Small intestine (tissue), 7 donors: ENCODE measurements around the gene SLC16A8. TPM values are rescaled to one million over a fixed set of nuclear protein-coding genes. Genes with fewer than 3 reads are reported as not detected.
"Not testable (repeated sequence)": the region's sequence is repeated elsewhere in the genome, so short reads cannot be mapped to it uniquely, and the experiment has no call there.

ENCODE experiments used
- DNase-seq, 2 donors: peaks; one replicate each; pipeline versions ENCODE4 v3.0.0 to v3.0.0-alpha.2; 2013
- FAIRE-seq: peaks from 2 replicates; lab custom pipeline; 2012; peaks lifted over from hg19 to GRCh38; lab: Jason Lieb, UNC
- H3K27ac ChIP-seq, 3 donors: one replicate each; pipeline ENCODE4 v1.5.1; 2013; ENCODE audit warnings: low read length in 2 of 3, mild to moderate bottlenecking in 2 of 3, control low read depth in 1 of 3, inconsistent platforms in 1 of 3, low read depth in 1 of 3, moderate library complexity in 1 of 3
- H3K27me3 ChIP-seq, 3 donors: one replicate each; pipeline ENCODE4 v1.6.1; 2013; ENCODE audit warnings: low read length in 3 of 3, inconsistent platforms in 1 of 3; ENCODE audit not compliant: control insufficient read depth in 3 of 3, insufficient read depth in 3 of 3
- H3K36me3 ChIP-seq, 3 donors: one replicate each; pipeline ENCODE4 v1.6.1; 2013; ENCODE audit warnings: low read length in 3 of 3, inconsistent platforms in 1 of 3, low read depth in 1 of 3, mild to moderate bottlenecking in 1 of 3, moderate library complexity in 1 of 3; ENCODE audit not compliant: control insufficient read depth in 3 of 3, insufficient read depth in 2 of 3
- H3K4me1 ChIP-seq, 3 donors: one replicate each; pipeline ENCODE4 v1.6.1; 2013; ENCODE audit warnings: low read length in 2 of 3, inconsistent platforms in 1 of 3, low read depth in 1 of 3, mild to moderate bottlenecking in 1 of 3, moderate library complexity in 1 of 3; ENCODE audit not compliant: control insufficient read depth in 3 of 3, insufficient read depth in 2 of 3
- H3K4me3 ChIP-seq, 3 donors: one replicate each; pipeline ENCODE4 v1.5.1; 2013; ENCODE audit warnings: low read length in 3 of 3, control low read depth in 1 of 3, inconsistent platforms in 1 of 3, low read depth in 1 of 3, mild to moderate bottlenecking in 1 of 3, moderate library complexity in 1 of 3
- H3K9me3 ChIP-seq, 2 donors: one replicate each; pipeline ENCODE4 v1.6.1; 2013; ENCODE audit warnings: low read depth in 1 of 2, low read length in 1 of 2; ENCODE audit not compliant: control insufficient read depth in 2 of 2, insufficient read depth in 1 of 2
- WGBS, 3 donors: extraction: QIAGEN DNeasy Blood & Tissue Kit; methylation state at CpG; one replicate each; pipeline ENCODE4 v1.1.7; 2013; 5-methylcytosine and 5-hydroxymethylcytosine counted together
- polyA plus RNA-seq, 4 donors: library from polyadenylated mRNA; stranded (reverse) in 3 of 4; unstranded in 1 of 4; fragments of 200-250 nt in 3 of 4; fragments of 120-200 nt in 1 of 4; gene quantifications; one replicate each; pipeline versions ENCODE4 v1.2.1 to v1.2.3, GENCODE V29; 2013
- donor health status: healthy with polysubstance abuse.
- donor health status: control.
- donor health status: control.
- donor health status: Bipolar disorder and iron deficiency.
- donor health status: healthy.

Gene SLC16A8
- polyA plus RNA-seq, 4 donors = 0.37 to 1.7 TPM; not detected in 2

DNA sequence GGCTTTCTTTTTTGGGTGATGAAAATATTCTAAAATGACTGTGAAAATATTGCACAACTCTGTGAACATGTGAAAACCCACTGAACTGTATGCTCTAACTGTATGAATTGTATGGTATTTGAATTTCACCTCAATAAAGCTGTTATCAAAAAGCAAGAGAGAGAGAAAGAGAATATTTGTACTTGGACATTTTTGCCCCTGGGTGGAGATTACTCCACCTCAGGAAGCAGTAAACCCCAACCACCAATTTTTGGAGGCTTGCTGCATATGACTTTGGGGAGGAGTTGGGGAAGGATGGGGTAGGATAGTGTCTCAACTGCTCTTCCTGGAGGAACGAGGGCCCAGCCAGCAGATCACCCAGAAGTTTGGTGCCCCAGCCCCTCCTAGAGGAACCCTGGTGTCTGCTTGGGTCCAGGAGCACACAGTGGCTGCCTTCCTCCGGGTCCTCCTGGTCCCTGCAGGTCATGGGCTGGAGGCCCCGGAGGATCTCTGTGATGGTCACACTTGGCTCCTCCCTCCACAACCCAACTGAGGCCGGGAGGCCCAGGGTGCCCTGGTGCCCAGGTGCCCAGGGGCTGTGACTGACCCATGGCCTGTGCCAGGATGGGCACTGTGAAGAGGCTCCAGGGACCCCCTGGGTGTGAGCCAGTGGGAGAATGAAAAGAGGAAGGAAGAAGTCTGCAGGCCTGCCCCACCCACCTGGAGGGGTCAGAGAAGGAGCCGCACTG is 42.1 kb downstream of the SLC16A8 start:
- Histone ChIP-seq H3K36me3 (no peaks in the 10 kb centered on the region), H3K4me1 (no peaks in the 10 kb centered on the region), H3K27me3 (no peaks in the 10 kb centered on the region), H3K4me3 (no peak overlapping the region), H3K9me3 (no peaks in the 10 kb centered on the region), H3K27ac (no peak overlapping the region)
- DNase-seq = no peak
- no peak for FAIRE-seq
- WGBS, 3 donors = 65 to 78% (median 77%) methylated on average over 5 of the region's 5 CpGs

DNA sequence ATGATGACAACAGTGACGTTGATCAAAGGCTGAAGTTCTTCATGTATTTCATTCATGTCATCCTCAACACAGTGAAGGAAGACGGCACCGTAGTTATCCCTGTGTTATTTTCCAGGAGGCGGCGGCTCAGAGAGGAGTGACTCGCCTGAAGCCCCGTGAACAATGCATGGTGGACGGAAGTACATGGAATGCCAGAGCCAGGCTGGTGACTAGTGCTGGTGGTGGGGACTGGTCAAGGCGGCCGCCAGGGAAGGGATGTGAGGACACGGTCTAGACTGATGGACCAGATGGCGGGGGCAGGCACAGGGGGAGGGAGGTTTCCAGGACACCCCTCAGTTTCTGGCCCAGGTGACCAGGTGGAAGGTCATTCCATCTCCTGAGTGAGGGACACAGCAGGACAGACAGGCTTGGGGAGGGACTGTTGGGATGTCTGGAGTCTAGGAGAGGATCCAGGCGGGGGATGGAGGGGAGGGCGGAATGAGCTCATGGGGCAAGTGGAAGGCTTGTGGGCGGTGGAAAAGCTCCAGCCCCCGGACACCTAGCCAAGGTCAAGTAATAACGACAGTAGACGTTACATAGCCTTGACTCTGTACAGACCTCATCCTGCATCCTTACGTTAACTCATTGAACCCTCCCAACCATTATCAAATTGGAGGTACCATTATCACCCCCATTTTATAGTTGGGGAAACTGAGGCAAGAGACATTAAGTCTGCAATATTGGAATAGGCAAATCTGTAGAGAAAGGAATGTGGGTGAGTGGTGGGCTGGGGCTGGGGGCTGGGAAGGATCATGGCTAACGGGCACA is 42.8 kb downstream of the SLC16A8 start:
- FAIRE-seq (no peak), DNase-seq (no peak)
- Histone ChIP-seq H3K36me3 (no peaks in the 10 kb centered on the region), H3K4me1 (no peaks in the 10 kb centered on the region), H3K9me3 (no peaks in the 10 kb centered on the region), H3K27ac (no peak overlapping the region), H3K27me3 (no peaks in the 10 kb centered on the region), H3K4me3 (no peak overlapping the region)
- WGBS, 3 donors = 75 to 86% (median 85%) methylated on average over 20 of the region's 20 CpGs

DNA sequence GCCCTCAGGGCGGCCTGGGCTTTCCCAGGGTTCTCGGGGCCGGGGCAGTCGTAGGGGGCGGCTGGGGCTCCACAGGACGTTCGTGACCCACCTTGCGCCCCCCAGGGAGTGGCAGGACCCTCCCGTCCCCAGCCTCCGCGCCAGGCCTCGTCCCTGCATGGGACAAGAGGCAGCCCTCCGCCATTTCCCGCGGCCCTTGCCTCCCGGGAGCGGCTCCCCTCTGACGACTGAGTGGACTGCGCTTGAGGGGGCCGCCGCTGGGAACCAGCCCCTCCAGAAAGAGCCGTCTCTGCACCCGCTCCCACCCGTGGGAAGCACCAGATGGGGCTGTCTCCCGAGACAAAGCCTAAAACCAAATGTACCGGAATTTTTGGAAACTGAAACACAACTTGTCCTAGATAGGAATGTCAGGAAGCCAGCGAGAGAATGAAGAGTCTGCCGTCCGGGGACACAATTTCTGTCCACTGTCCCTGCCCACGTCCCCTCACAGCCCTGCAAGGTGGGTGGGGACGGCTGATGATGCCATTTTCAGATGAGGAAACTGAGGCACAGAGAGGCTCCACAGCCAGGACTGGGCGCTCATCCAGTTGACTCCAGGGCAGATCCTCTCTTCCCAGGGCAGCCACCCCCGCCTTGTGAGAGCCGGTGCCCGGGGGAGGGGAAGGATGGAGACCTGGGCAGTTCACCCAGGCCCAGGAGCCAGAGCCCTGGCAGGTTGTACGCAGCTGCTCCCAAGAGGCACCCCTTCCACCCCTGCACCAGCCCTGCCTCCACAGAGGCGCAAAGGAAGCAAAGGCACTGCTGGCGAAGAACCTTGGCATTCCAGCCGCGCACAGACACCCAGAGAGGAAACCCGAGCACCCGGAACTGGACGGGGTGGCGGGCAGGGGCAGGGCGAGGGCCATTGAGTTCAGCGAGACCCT is 44.8 kb downstream of the SLC16A8 start:
- Histone ChIP-seq H3K4me3 (no peak overlapping the region), H3K36me3 (no peaks in the 10 kb centered on the region), H3K4me1 (peaks cover 0 to 4% (median 0%) of the 10 kb centered on the region in 3 donors), H3K27me3 (no peaks in the 10 kb centered on the region), H3K27ac (peak overlapping the region in 1 of 3 donors; percentile 5), H3K9me3 (no peaks in the 10 kb centered on the region)
- DNase-seq (no peak), FAIRE-seq (no peak)
- WGBS, 3 donors = 82 to 86% (median 84%) methylated on average over 44 to 46 of the region's 46 CpGs

DNA sequence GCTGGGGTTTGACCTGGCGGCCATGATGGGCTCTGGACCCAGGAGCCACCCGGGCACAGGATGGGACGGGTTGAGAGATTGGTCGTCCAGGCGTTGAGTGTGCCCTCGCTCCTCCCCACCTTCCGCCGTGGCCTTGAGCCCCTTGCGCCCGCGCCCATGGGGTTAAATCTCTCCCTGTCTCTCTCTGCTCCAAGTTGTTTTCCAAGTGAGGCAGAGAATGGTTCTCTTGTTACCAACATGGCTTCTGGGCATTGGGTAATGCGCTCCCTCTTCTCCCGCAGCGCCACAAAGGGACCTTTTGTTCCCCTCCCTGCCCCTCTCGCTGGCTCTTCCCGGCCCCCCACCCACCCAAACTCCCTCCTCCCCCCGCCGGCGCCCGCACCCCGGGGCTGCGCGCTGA is 45.6 kb downstream of the SLC16A8 start:
- Histone ChIP-seq H3K36me3 (no peaks in the 10 kb centered on the region), H3K27me3 (no peaks in the 10 kb centered on the region), H3K27ac (no peak overlapping the region), H3K9me3 (no peaks in the 10 kb centered on the region), H3K4me1 (peaks cover 0 to 10% (median 0%) of the 10 kb centered on the region in 3 donors), H3K4me3 (no peak overlapping the region)
- DNase-seq (no peak), FAIRE-seq (no peak)
- WGBS, 3 donors = 91 to 98% (median 93%) methylated on average over 13 to 23 of the region's 23 CpGs

DNA sequence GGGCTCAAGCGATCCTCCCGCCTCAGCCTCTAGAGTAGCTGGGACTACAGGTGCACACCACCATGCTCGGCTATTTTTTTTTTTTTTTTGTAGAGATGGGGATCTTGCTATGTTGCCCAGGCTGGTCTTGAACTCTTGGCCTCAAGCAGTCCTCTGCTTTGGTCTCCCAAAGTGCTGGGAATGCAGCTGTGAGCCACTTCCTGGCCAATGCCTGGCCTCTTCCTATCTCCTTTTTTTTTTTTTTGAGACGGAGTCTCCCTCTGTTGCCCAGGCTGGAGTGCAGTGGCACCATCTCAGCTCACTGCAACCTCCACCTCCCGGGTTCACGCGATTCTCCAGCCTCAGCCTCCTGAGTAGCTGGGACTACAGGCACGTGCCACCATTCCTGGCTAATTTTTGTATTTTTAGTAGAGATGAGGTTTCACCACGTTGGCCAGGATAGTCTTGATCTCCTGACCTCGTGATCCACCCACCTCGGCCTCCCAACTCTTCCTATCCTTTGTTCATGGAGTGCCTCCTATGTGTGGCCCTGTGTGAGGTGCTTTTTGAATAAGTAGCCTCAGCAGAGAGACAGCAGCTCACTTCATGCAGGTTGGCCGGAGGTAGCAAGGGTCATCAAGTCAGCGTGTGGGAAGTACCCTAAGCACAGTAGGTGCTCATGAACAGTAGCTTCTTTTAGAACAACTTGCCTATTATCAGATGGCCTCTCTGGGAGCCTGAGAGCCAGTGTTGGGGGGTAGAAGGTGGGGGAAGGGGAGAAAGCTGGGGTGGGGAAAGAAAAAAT is 46.4 kb downstream of the SLC16A8 start:
- not testable (repeated sequence) for FAIRE-seq, H3K27ac ChIP-seq
- 81 to 87% (median 84%) methylated on average over 12 to 13 of the region's 13 CpGs for WGBS, 3 donors

DNA sequence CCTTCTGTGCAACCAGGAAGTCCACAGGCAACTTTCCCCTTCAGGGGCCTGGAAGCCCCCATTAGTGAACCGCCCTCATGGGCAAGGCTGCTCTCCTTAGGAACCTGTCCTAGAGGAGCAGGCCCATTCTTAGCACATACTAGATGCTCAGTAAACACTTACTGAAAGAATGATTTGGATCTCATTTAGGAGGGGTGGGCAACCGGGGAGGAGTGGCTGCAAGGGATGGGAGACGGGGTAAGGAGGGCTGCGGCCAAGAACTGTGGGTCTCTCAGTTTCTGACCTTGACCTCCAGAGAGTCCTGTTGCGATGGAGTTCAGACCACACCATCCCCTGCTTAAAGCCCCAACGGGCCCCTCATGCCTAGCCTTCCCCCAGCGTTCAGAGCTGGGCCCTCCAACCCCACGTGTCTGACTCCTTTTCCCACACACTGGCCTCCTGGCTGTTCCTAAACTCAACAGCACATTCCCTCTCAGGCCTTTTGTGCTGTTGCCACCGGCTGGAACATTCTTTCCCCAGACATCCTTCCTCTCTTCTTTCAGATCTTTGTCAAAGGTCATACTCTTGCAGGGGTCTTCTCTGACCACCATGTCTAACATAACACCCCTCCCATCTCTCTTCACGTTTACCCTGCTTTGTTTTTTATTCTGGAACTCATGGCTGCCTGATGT is 47.5 kb downstream of the SLC16A8 start:
- FAIRE-seq (no peak), DNase-seq (no peak)
- H3K4me3 ChIP-seq = no peak overlapping the region
- WGBS, 3 donors = 76 to 85% (median 77%) methylated on average over 9 to 10 of the region's 10 CpGs
- peaks cover 0 to 10% (median 0%) of the 10 kb centered on the region in 3 donors for H3K4me1 ChIP-seq
- no peaks in the 10 kb centered on the region for H3K9me3 ChIP-seq
- H3K27ac ChIP-seq = no peak overlapping the region
- H3K27me3 ChIP-seq = no peaks in the 10 kb centered on the region
- H3K36me3 ChIP-seq = no peaks in the 10 kb centered on the region

More for the DNA sequence above, 46.4 kb downstream of the SLC16A8 start:
- H3K27me3 ChIP-seq, H3K4me1 ChIP-seq, H3K4me3 ChIP-seq, DNase-seq, H3K9me3 ChIP-seq, H3K36me3 ChIP-seq: not testable (repeated sequence)

DNA sequence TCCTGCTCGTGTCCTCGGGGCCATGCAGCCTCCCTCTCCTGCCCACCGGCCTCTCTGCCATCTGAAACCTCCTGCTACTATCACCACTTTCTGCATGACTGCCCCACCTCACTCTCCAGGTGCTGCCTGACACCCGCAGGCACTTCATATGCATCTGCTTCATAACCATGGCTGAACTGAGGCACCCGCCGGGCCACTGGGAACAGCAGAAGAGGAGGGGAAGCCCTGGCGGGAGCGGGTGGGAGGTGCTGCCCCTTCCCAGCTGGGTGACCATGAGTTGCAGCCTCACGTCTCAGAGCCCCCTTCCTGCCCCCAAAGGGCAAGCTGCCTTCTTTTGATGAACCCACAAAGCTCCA is 48.5 kb downstream of the SLC16A8 start:
- Histone ChIP-seq H3K4me1 (peaks cover 0 to 12% (median 0%) of the 10 kb centered on the region in 3 donors), H3K36me3 (no peaks in the 10 kb centered on the region), H3K27ac (no peak overlapping the region), H3K4me3 (no peak overlapping the region), H3K9me3 (no peaks in the 10 kb centered on the region), H3K27me3 (no peaks in the 10 kb centered on the region)
- DNase-seq = no peak
- FAIRE-seq = no peak
- 77 to 82% (median 78%) methylated on average over 7 to 9 of the region's 9 CpGs for WGBS, 3 donors
